ENCODE measurements around the gene LCE7A. TPM values are rescaled to one million over a fixed set of nuclear protein-coding genes. Genes with fewer than 3 reads are reported as not detected.

The LCE7A gene
- total RNA-seq, 1 donor from 2014 or later: not detected

DNA sequence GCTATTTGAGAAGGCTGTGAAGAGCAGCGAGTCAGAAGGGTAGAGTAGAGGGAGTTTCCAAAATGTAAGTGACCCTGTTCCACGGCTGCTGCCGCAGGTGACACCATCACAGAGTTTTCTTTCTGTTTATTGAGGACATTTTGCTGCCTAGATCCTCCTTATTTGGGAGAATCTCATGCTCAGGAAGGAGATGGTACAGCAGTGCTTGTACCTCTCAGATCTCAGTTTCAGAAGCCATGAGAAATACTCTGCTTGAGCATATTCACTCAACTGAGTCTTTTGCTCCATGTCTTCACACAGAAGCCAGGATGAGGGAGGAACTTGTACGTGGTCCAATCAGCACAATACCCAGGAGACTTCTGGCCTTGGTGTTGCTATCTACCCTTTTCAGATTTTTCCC lies 1.6 kb downstream of the LCE7A start:
- no peaks in the 10 kb centered on the region for H3K27me3 Mint-ChIP-seq
- H3K36me3 Mint-ChIP-seq: no peaks in the 10 kb centered on the region
- no peaks in the 10 kb centered on the region for H3K4me1 Mint-ChIP-seq (ENCODE audit: unreplicated experiment)
- TF ChIP-seq, protein P1, sequence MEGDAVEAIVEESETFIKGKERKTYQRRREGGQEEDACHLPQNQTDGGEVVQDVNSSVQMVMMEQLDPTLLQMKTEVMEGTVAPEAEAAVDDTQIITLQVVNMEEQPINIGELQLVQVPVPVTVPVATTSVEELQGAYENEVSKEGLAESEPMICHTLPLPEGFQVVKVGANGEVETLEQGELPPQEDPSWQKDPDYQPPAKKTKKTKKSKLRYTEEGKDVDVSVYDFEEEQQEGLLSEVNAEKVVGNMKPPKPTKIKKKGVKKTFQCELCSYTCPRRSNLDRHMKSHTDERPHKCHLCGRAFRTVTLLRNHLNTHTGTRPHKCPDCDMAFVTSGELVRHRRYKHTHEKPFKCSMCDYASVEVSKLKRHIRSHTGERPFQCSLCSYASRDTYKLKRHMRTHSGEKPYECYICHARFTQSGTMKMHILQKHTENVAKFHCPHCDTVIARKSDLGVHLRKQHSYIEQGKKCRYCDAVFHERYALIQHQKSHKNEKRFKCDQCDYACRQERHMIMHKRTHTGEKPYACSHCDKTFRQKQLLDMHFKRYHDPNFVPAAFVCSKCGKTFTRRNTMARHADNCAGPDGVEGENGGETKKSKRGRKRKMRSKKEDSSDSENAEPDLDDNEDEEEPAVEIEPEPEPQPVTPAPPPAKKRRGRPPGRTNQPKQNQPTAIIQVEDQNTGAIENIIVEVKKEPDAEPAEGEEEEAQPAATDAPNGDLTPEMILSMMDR (conservative IDR thresholded peaks at IDR 0.05): no peak
- DNase-seq (ENCODE audit: extremely low spot score, unreplicated experiment): no peak
- H3K27ac Mint-ChIP-seq: no peak overlapping the region
- no peaks in the 10 kb centered on the region for H3K9me3 Mint-ChIP-seq
- no peak overlapping the region for H3K4me3 Mint-ChIP-seq

GRCh38 chr1:152864443-152864842 lies 4.6 kb downstream of the LCE7A start:
- Mint-ChIP-seq H3K4me1 (ENCODE audit: unreplicated experiment) (no peaks in the 10 kb centered on the region), H3K27ac (no peak overlapping the region), H3K27me3 (no peaks in the 10 kb centered on the region), H3K9me3 (no peaks in the 10 kb centered on the region), H3K36me3 (no peaks in the 10 kb centered on the region), H3K4me3 (no peak overlapping the region)
- TF ChIP-seq, protein P1 (conservative IDR thresholded peaks at IDR 0.05): no peak
- no peak for DNase-seq (ENCODE audit: extremely low spot score, unreplicated experiment)

- no peaks in the 10 kb centered on the region for H3K9me3 Mint-ChIP-seq
- H3K27ac Mint-ChIP-seq: no peak overlapping the region
- H3K4me1 Mint-ChIP-seq (ENCODE audit: unreplicated experiment): no peaks in the 10 kb centered on the region
- TF ChIP-seq, protein P1 (conservative IDR thresholded peaks at IDR 0.05): no peak
- H3K36me3 Mint-ChIP-seq: no peaks in the 10 kb centered on the region
- H3K4me3 Mint-ChIP-seq: no peak overlapping the region
- no peak for DNase-seq (ENCODE audit: extremely low spot score, unreplicated experiment)
- no peaks in the 10 kb centered on the region for H3K27me3 Mint-ChIP-seq
Observed at GRCh38 chr1:152866321-152866720, 6.5 kb downstream of the LCE7A start.

- no peak for DNase-seq (ENCODE audit: extremely low spot score, unreplicated experiment)
- no peak overlapping the region for H3K4me3 Mint-ChIP-seq
- H3K36me3 Mint-ChIP-seq: no peaks in the 10 kb centered on the region
- H3K4me1 Mint-ChIP-seq (ENCODE audit: unreplicated experiment): no peaks in the 10 kb centered on the region
- TF ChIP-seq, protein P1 (conservative IDR thresholded peaks at IDR 0.05): peak; percentile 81
- no peaks in the 10 kb centered on the region for H3K9me3 Mint-ChIP-seq
- no peak overlapping the region for H3K27ac Mint-ChIP-seq
- H3K27me3 Mint-ChIP-seq: no peaks in the 10 kb centered on the region
Observed at GRCh38 chr1:152869808-152870419, 10.1 kb downstream of the LCE7A start.

- H3K36me3 Mint-ChIP-seq: no peaks in the 10 kb centered on the region
- no peaks in the 10 kb centered on the region for H3K4me1 Mint-ChIP-seq (ENCODE audit: unreplicated experiment)
- no peak overlapping the region for H3K27ac Mint-ChIP-seq
- no peak for DNase-seq (ENCODE audit: extremely low spot score, unreplicated experiment)
- no peaks in the 10 kb centered on the region for H3K9me3 Mint-ChIP-seq
- no peaks in the 10 kb centered on the region for H3K27me3 Mint-ChIP-seq
- TF ChIP-seq, protein P1 (conservative IDR thresholded peaks at IDR 0.05): peak; percentile 47
- no peak overlapping the region for H3K4me3 Mint-ChIP-seq
Observed at GRCh38 chr1:152870831-152871730, 11.3 kb downstream of the LCE7A start.
